ENCODE data around the gene DEAF1.
A peak's percentile ranks its signal among the peaks of the same experiment; 100 is the strongest.

DEAF1 gene

DNA sequence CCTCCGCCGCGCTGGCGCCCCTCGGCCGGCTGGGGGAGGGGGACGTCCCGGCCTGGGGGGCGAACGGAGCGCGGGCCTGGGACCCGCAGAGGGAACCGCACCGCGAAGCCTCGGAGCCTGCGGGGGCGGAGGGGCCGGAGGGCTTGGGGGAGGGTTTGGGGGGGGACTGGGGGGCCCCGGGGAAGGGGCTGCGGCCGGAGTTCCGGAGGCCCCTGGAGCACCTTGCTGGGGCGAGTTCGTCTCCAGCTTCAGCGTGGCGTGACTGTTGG, 67.8 kb downstream of the DEAF1 start:
- Histone ChIP-seq H3K9ac (ENCODE audit: low read length) (no peak overlapping the region), H3K36me3 (ENCODE audit: control insufficient read depth, insufficient read depth, low read length) (no peaks in the 10 kb centered on the region), H3K27ac (ENCODE audit: low read depth, low read length) (no peak overlapping the region), H3K4me3 (ENCODE audit: low read length) (no peak overlapping the region), H3K4me1 (ENCODE audit: control insufficient read depth, insufficient read depth, low read length) (no peaks in the 10 kb centered on the region), H3K27me3 (ENCODE audit: control insufficient read depth, insufficient read depth, low read length) (no peaks in the 10 kb centered on the region)

DNA sequence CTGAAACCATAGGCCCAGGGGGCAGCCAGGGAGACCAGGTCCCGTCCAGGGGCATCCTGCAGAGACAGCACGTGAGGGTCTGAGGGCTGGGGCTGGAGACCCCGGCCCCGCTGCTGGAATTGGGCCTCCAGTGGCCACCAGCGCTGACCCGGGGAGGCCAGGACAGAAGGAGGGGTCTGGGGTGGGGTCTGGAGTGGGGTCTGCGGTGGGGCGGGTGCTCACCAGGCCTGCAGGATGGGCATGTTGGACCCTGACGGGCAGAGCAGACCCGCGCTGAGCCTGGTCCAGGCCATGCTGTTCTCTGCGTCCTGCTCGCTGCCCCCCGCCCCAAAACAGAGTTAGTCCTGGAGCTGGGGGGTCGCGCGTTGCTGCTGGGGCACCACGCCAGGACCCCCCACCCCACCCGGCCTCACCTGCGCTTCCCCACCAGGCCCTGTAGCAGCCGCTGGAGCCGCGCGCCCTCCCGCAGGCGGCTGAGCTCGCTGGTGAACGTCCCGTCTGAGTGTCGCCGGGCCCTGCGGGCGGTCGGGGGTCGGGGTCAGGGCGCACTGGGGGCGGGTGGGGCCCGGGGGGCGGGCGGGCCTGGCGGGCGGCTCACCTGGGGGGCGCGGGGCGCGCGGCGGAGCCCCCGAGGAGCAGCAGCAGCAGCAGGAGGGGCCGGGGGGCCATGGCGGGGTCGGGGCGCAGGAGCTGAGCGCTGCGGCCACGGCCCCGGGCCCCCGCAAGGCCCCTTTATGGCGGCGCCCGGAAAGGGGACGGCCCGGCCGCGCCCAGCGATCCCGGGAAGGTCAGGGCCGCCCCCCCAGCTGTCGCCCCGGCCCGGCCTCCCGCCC, 68.3 kb downstream of the DEAF1 start, which contains the start of gene SCT:
TSS of gene SCT (minus strand) at position 707 of the 833 bp plus-strand sequence. CDS start at position 669, 38 bp downstream.
- no peaks in the 10 kb centered on the region for H3K36me3 ChIP-seq (ENCODE audit: control insufficient read depth, insufficient read depth, low read length)
- no peak within 1 kb of the TSS for H3K27ac ChIP-seq (ENCODE audit: low read depth, low read length)
- H3K27me3 ChIP-seq (ENCODE audit: control insufficient read depth, insufficient read depth, low read length): no peaks in the 10 kb centered on the region
- H3K4me1 ChIP-seq (ENCODE audit: control insufficient read depth, insufficient read depth, low read length): no peaks in the 10 kb centered on the region
- no peak within 1 kb of the TSS for H3K9ac ChIP-seq (ENCODE audit: low read length)
- H3K4me3 ChIP-seq (ENCODE audit: low read length): no peak within 1 kb of the TSS

DNA sequence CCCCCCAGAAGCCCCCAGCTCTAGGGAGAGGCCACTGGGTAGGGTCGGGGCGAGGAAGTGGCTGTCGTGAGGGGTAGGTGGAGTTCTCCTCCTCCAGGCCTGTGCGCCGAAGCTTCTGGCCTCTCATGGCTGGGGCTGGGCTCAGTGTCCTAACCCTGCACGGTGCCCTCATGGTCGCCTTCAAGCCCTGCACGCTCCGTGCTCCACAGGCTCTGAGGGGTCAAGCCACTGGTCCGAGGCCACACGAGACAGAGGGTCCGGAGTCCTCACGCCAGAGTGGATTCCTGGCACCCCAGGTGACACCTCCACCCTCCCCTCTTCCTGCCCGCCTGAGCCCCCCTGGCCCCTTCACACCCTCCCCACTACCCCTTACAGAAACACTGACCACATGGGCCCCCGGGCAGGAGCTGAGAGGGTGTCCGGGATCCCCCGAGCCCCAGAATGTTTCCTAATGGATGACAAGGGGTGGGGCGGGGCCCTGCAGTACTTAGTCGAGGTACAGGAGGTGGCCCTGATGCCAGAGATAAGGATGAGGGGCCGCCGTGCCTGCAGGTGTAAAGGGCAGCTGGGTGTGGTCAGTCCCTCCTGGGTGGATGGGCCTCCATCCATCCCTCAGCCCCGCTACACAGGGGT, 69.3 kb downstream of the DEAF1 start:
- Histone ChIP-seq H3K4me1 (ENCODE audit: control insufficient read depth, insufficient read depth, low read length) (no peaks in the 10 kb centered on the region), H3K9ac (ENCODE audit: low read length) (no peak overlapping the region), H3K4me3 (ENCODE audit: low read length) (no peak overlapping the region), H3K36me3 (ENCODE audit: control insufficient read depth, insufficient read depth, low read length) (no peaks in the 10 kb centered on the region), H3K27ac (ENCODE audit: low read depth, low read length) (no peak overlapping the region), H3K27me3 (ENCODE audit: control insufficient read depth, insufficient read depth, low read length) (no peaks in the 10 kb centered on the region)

DNA sequence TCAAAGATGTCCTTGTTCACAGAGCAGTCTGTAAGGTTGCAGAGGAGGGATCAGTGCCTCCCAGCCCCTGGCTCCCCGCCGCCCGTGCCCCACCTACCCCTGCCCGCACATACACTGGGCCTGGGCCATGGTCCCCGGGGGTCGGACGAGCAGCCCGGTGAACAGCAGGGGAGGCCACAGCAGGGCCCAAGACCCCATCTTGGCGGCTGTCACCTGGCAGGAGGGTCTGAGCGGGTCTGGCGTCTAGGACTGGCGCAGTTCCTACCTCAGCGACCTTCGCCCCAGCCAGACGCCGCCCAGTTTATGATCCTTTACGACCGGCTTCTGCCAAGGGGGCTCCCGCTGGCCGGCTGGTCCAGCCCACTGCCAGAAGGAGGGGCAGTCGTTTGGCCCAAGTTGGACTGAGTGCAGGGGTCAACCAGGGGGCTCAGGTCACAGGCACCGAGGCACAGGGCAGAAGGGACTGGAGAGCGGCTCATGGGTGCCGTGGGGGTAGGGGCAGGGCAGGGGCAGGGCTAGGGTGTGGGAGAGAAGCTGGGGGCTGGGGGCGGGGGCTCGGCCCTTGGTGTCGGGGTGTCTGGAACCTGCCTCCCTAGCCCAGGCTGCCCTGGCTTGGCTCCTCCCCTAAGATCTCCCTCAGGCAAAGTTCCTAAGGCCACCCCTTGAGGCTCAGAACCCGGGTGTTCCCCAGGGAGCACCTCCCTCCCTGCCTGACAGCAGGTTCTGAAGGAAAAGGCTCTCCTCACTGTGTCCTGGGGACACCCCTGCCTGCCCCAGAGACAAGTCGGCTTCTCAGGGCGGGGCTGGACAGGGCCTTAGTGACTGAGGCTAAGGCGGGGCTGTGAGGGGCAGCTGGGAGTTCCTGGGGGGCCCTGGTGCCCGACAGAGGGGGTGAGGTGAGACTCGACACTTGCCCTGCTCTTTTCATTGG, 70.1 kb downstream of the DEAF1 start, which contains the start of gene CDHR5:
TSS of gene CDHR5 (minus strand) at position 251 of the 931 bp plus-strand sequence. CDS start at position 198, 53 bp downstream.
- H3K4me3 ChIP-seq (ENCODE audit: low read length): peak within 1 kb of the TSS; percentile 48
- H3K9ac ChIP-seq (ENCODE audit: low read length): peak within 1 kb of the TSS; percentile 30
- H3K27ac ChIP-seq (ENCODE audit: low read depth, low read length): no peak within 1 kb of the TSS

GRCh38 chr11:623999-624704, 70.9 kb downstream of the DEAF1 start:
- Histone ChIP-seq H3K4me1 (ENCODE audit: control insufficient read depth, insufficient read depth, low read length) (no peaks in the 10 kb centered on the region), H3K9ac (ENCODE audit: low read length) (peak overlapping the region; percentile 30), H3K4me3 (ENCODE audit: low read length) (peak overlapping the region; percentile 48), H3K27ac (ENCODE audit: low read depth, low read length) (no peak overlapping the region), H3K36me3 (ENCODE audit: control insufficient read depth, insufficient read depth, low read length) (peaks cover 3% of the 10 kb centered on the region), H3K27me3 (ENCODE audit: control insufficient read depth, insufficient read depth, low read length) (no peaks in the 10 kb centered on the region)

More for the DNA sequence above, 70.1 kb downstream of the DEAF1 start, which contains the start of gene CDHR5:
- no peaks in the 10 kb centered on the region for H3K27me3 ChIP-seq (ENCODE audit: control insufficient read depth, insufficient read depth, low read length)
- no peaks in the 10 kb centered on the region for H3K36me3 ChIP-seq (ENCODE audit: control insufficient read depth, insufficient read depth, low read length)
- no peaks in the 10 kb centered on the region for H3K4me1 ChIP-seq (ENCODE audit: control insufficient read depth, insufficient read depth, low read length)

- Histone ChIP-seq H3K4me3 (ENCODE audit: low read length) (no peak overlapping the region), H3K9ac (ENCODE audit: low read length) (no peak overlapping the region), H3K27me3 (ENCODE audit: control insufficient read depth, insufficient read depth, low read length) (no peaks in the 10 kb centered on the region), H3K27ac (ENCODE audit: low read depth, low read length) (no peak overlapping the region), H3K36me3 (ENCODE audit: control insufficient read depth, insufficient read depth, low read length) (peaks cover 4% of the 10 kb centered on the region), H3K4me1 (ENCODE audit: control insufficient read depth, insufficient read depth, low read length) (no peaks in the 10 kb centered on the region)
Measured at GRCh38 chr11:623349-623869, 71.6 kb downstream of the DEAF1 start.

DNA sequence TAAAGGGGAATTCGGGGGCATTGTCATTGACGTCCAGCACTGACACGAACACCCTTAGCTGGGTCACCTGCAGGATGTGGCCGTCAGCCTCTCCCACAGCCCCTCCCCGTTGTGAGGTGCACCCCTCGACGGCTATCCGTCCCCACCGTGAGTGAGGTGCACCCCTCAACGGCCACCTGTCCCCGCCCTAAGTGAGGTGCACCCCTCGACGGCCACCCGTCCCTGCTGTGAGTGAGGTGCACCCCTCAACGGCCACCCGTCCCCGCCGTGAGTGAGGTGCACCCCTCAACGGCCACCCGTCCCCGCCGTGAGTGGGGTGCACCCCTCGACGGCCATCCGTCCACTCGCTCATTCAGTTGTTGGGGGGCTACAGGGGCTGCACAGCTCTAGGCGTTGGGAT, 73.2 kb downstream of the DEAF1 start:
- Histone ChIP-seq H3K4me1 (ENCODE audit: control insufficient read depth, insufficient read depth, low read length) (no peaks in the 10 kb centered on the region), H3K27me3 (ENCODE audit: control insufficient read depth, insufficient read depth, low read length) (no peaks in the 10 kb centered on the region), H3K9ac (ENCODE audit: low read length) (no peak overlapping the region), H3K27ac (ENCODE audit: low read depth, low read length) (no peak overlapping the region), H3K36me3 (ENCODE audit: control insufficient read depth, insufficient read depth, low read length) (peaks cover 4% of the 10 kb centered on the region), H3K4me3 (ENCODE audit: low read length) (no peak overlapping the region)

GRCh38 chr11:620935-621814, 73.8 kb downstream of the DEAF1 start:
- Histone ChIP-seq H3K4me3 (ENCODE audit: low read length) (no peak overlapping the region), H3K4me1 (ENCODE audit: control insufficient read depth, insufficient read depth, low read length) (no peaks in the 10 kb centered on the region), H3K9ac (ENCODE audit: low read length) (no peak overlapping the region), H3K36me3 (ENCODE audit: control insufficient read depth, insufficient read depth, low read length) (peaks cover 4% of the 10 kb centered on the region), H3K27me3 (ENCODE audit: control insufficient read depth, insufficient read depth, low read length) (no peaks in the 10 kb centered on the region), H3K27ac (ENCODE audit: low read depth, low read length) (no peak overlapping the region)

DNA sequence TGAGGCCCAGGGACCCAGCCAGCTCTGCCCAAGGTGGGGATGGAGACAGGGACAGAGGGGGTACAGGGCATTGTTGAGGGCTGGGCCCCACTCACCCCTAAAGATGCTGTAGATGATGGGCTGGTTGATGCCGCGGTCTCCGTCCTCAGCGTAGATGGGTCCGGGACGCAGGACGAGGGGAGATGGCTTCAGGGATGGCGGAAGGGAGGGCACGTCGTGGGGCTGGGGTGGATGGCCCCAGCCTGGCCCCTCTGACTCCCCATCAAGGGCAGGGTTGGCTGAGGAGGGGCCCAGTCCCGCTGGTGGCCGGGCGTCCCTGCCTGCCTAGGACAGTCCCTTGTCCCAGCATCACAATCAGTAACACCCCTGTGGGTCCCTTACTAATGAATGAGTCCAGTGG, 74.8 kb downstream of the DEAF1 start:
- Histone ChIP-seq H3K27ac (ENCODE audit: low read depth, low read length) (no peak overlapping the region), H3K4me3 (ENCODE audit: low read length) (no peak overlapping the region), H3K4me1 (ENCODE audit: control insufficient read depth, insufficient read depth, low read length) (peaks cover 1% of the 10 kb centered on the region), H3K36me3 (ENCODE audit: control insufficient read depth, insufficient read depth, low read length) (peaks cover 4% of the 10 kb centered on the region), H3K9ac (ENCODE audit: low read length) (no peak overlapping the region), H3K27me3 (ENCODE audit: control insufficient read depth, insufficient read depth, low read length) (no peaks in the 10 kb centered on the region)

DNA sequence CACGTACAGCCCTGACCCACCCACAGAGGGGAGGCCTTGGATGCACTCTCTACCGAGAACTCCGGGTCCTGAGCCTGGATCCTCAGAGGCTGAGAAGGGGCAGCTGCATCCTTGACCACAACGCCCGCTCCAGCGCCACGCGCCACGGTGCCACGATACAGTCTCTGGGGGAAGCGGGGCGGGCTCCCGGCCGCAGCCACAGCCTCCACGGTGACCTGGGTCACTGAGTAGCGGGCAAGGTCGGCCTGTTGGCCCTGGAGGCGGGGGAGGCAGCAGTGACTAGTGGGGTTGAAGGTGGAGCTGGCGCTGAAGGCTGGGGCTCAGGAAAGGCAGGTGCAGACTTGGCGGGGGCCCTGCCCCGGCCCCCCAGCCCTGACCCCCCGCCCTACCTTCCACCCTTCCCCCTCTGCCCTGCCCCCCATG, 75.4 kb downstream of the DEAF1 start:
- Histone ChIP-seq H3K27me3 (ENCODE audit: control insufficient read depth, insufficient read depth, low read length) (no peaks in the 10 kb centered on the region), H3K4me3 (ENCODE audit: low read length) (no peak overlapping the region), H3K9ac (ENCODE audit: low read length) (no peak overlapping the region), H3K27ac (ENCODE audit: low read depth, low read length) (no peak overlapping the region), H3K4me1 (ENCODE audit: control insufficient read depth, insufficient read depth, low read length) (peaks cover 4% of the 10 kb centered on the region), H3K36me3 (ENCODE audit: control insufficient read depth, insufficient read depth, low read length) (peaks cover 4% of the 10 kb centered on the region)
